ENCODE measurements around the gene NOS3. TPM values are rescaled to one million over a fixed set of nuclear protein-coding genes. Genes with fewer than 3 reads are reported as not detected.

Gene NOS3
- total RNA-seq, 3 donors from 2014 or later (not counting 1 experiment from before 2014, with no cell fraction given): 2.6 to 5.9 (median 3.8) TPM

DNA sequence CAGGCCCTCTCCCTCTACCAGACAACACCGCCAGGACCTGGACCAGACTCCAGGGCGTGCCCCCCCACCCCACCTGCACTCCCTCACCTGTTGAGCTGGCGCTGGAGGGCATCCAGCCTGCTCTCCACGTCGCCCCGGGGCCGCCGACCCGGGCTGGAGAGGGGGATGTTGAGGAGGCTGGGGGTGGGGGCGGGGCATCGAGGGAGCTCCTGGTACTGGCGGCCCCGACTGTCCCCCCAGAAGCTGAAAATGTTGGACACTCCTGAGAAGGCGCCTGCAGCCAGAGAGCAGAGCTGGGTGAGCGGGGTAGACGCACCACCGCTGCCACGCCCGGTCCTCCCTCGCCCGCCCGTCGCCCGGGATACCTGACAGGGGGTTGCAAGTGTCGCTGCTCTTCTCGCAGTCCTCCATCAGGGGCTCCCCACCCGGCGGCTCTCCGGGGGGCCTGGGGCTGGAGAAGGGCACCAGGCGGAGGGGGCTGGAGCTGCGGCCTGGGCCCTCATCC, 43.5 kb upstream of the NOS3 start:
- DNase-seq: no peak
- H3K36me3 ChIP-seq (ENCODE audit: control insufficient read depth, insufficient read depth, low read length): no peaks in the 10 kb centered on the region
- WGBS (ENCODE audit: insufficient coverage): 37% methylated on average over 31 of the region's 31 CpGs
- no peak overlapping the region for H3K4me3 ChIP-seq (ENCODE audit: low read length)
- no peaks in the 10 kb centered on the region for H3K9me3 ChIP-seq (ENCODE audit: control insufficient read depth, insufficient read depth, low read length)
- H3K36me3 Mint-ChIP-seq: no peaks in the 10 kb centered on the region
- H3K4me1 Mint-ChIP-seq: no peaks in the 10 kb centered on the region
- H3K27ac Mint-ChIP-seq: no peak overlapping the region
- no peak for ATAC-seq
- H3K4me1 ChIP-seq (ENCODE audit: control insufficient read depth, insufficient read depth, low read length): peaks cover 6% of the 10 kb centered on the region
- intact Hi-C loops (cut with micrococcal nuclease): no loop called here
- H3K27me3 Mint-ChIP-seq (ENCODE audit: low read depth in 2 of 2): peaks cover 0 to 8% of the 10 kb centered on the region in 2 donors
- TF ChIP-seq, protein P1, sequence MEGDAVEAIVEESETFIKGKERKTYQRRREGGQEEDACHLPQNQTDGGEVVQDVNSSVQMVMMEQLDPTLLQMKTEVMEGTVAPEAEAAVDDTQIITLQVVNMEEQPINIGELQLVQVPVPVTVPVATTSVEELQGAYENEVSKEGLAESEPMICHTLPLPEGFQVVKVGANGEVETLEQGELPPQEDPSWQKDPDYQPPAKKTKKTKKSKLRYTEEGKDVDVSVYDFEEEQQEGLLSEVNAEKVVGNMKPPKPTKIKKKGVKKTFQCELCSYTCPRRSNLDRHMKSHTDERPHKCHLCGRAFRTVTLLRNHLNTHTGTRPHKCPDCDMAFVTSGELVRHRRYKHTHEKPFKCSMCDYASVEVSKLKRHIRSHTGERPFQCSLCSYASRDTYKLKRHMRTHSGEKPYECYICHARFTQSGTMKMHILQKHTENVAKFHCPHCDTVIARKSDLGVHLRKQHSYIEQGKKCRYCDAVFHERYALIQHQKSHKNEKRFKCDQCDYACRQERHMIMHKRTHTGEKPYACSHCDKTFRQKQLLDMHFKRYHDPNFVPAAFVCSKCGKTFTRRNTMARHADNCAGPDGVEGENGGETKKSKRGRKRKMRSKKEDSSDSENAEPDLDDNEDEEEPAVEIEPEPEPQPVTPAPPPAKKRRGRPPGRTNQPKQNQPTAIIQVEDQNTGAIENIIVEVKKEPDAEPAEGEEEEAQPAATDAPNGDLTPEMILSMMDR (IDR thresholded peaks at IDR 0.05): no peak
- H3K27me3 ChIP-seq (ENCODE audit: control insufficient read depth, insufficient read depth, low read length): no peaks in the 10 kb centered on the region
- H3K27ac ChIP-seq (ENCODE audit: low read length): no peak overlapping the region
- H3K4me3 Mint-ChIP-seq: no peak overlapping the region
- no peaks in the 10 kb centered on the region for H3K9me3 Mint-ChIP-seq

DNA sequence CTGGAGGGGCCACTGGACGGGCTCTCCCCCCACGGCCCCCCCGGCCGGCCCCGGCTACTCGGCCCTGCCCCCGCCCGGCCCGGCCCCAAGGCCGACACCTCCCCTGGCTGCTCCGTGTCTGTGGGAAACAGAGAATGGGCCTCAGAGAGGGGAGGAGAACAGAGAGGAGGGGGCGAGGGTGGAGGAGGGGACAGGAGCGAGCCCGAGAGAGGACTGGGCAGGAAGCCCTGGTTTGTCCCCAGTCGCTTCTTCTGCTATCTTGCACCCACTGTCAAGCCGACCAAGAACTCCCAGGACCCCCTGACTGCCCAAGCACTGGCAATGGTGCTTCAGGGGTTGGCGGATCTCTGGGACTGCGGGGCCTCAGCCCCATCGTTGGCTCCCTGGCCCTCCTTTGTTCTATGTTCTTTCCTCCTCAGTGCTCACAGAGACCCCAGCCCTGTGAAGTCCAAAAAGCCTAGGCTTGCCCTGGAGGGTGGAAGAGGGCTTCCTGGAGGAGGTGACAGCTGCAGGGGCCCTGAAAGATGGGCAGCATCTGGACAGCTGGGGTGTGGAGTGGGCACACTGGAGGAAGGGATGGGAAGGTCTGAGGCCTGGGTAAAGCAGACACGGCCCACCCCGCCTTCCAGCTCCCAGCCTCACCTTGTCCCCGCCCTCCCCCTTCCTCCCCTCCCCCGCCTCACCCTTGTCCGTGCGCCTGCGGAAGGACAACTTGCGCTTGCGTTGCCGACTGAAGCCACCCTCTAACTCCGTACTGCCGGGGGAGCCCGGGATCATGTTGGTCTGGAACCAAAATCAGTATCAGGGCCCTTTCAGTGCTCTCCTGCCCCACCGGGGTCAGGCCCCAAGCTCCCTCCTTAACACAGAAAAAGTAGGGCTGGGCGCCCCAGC, 42.8 kb upstream of the NOS3 start:
- no peaks in the 10 kb centered on the region for H3K36me3 ChIP-seq (ENCODE audit: control insufficient read depth, insufficient read depth, low read length)
- H3K4me1 ChIP-seq (ENCODE audit: control insufficient read depth, insufficient read depth, low read length): no peaks in the 10 kb centered on the region
- intact Hi-C loops (cut with micrococcal nuclease): no loop called here
- TF ChIP-seq, protein P1 (IDR thresholded peaks at IDR 0.05): no peak
- 55% methylated on average over 31 of the region's 34 CpGs for WGBS (ENCODE audit: insufficient coverage)
- no peak overlapping the region for H3K27ac ChIP-seq (ENCODE audit: low read length)
- no peaks in the 10 kb centered on the region for H3K4me1 Mint-ChIP-seq
- ATAC-seq (no peak), DNase-seq (no peak)
- no peak overlapping the region for H3K4me3 Mint-ChIP-seq
- H3K9me3 ChIP-seq (ENCODE audit: control insufficient read depth, insufficient read depth, low read length): no peaks in the 10 kb centered on the region
- no peaks in the 10 kb centered on the region for H3K9me3 Mint-ChIP-seq
- H3K36me3 Mint-ChIP-seq: no peaks in the 10 kb centered on the region
- H3K27ac Mint-ChIP-seq: no peak overlapping the region
- peaks cover 0 to 8% of the 10 kb centered on the region in 2 donors for H3K27me3 Mint-ChIP-seq (ENCODE audit: low read depth in 2 of 2)
- no peaks in the 10 kb centered on the region for H3K27me3 ChIP-seq (ENCODE audit: control insufficient read depth, insufficient read depth, low read length)
- H3K4me3 ChIP-seq (ENCODE audit: low read length): no peak overlapping the region

DNA sequence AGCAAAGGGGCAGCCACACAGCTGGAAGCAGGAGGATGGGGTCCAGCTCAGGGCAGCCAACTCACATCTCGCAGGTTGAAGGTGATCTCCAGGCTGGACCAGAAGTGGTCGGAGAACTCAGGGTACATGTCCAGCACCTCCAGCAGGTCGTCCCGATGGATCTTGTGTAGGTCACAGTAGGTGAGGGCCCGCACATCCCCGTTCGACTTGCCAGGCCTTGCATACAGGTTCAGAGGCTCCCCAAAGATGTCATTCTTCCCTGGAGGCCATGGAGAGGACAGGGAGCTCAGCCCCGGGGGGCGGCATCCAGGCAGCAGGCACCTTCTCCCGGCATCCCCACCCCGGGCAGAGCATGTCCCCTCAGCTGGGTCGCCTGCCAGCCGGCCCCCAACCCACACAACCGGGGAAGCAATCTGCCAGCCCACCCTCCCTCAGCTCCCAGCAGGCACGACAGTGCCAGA, 42.0 kb upstream of the NOS3 start:
- peaks cover 0 to 8% of the 10 kb centered on the region in 2 donors for H3K27me3 Mint-ChIP-seq (ENCODE audit: low read depth in 2 of 2)
- H3K4me1 Mint-ChIP-seq: no peaks in the 10 kb centered on the region
- H3K36me3 Mint-ChIP-seq: no peaks in the 10 kb centered on the region
- intact Hi-C loops (cut with micrococcal nuclease): no loop called here
- no peak overlapping the region for H3K4me3 Mint-ChIP-seq
- Histone ChIP-seq H3K9me3 (ENCODE audit: control insufficient read depth, insufficient read depth, low read length) (no peaks in the 10 kb centered on the region), H3K27ac (ENCODE audit: low read length) (no peak overlapping the region), H3K4me3 (ENCODE audit: low read length) (no peak overlapping the region), H3K36me3 (ENCODE audit: control insufficient read depth, insufficient read depth, low read length) (no peaks in the 10 kb centered on the region), H3K4me1 (ENCODE audit: control insufficient read depth, insufficient read depth, low read length) (no peaks in the 10 kb centered on the region), H3K27me3 (ENCODE audit: control insufficient read depth, insufficient read depth, low read length) (no peaks in the 10 kb centered on the region)
- ATAC-seq: no peak
- H3K27ac Mint-ChIP-seq: no peak overlapping the region
- H3K9me3 Mint-ChIP-seq: no peaks in the 10 kb centered on the region
- TF ChIP-seq, protein P1 (IDR thresholded peaks at IDR 0.05): no peak
- DNase-seq: no peak
- WGBS (ENCODE audit: insufficient coverage): 88% methylated on average over 15 of the region's 15 CpGs
